IPS DF 6.9 (cell line): Measurements from ENCODE around the gene IL18BP.

Experiments
- DNase-seq: peaks from one replicate; pipeline ENCODE4 v3.0.0-alpha.2; 2013; ENCODE audit warnings: low read depth, low spot score
- H3K27ac ChIP-seq: one replicate; pipeline ENCODE4 v1.5.1; 2013; ENCODE audit warnings: low read length, control low read depth
- H3K27me3 ChIP-seq: 2 replicates; pipeline ENCODE4 v1.6.1; 2013; ENCODE audit warnings: mild to moderate bottlenecking, low read length; ENCODE audit not compliant: control insufficient read depth, insufficient read depth
- H3K36me3 ChIP-seq: 2 replicates; pipeline ENCODE4 v1.6.1; 2013; ENCODE audit warnings: low read length; ENCODE audit not compliant: control insufficient read depth, insufficient read depth
- H3K4me1 ChIP-seq: 2 replicates; pipeline ENCODE4 v1.6.1; 2013; ENCODE audit warnings: low read length; ENCODE audit not compliant: control insufficient read depth, insufficient read depth
- H3K4me3 ChIP-seq: 2 replicates; pipeline ENCODE4 v1.5.1; 2013; ENCODE audit warnings: mild to moderate bottlenecking, low read length
- H3K9me3 ChIP-seq: 2 replicates; pipeline ENCODE4 v1.6.1; 2013; ENCODE audit warnings: low read length, inconsistent platforms; ENCODE audit not compliant: control insufficient read depth, insufficient read depth
- WGBS: extraction: QIAGEN DNeasy Blood & Tissue Kit; methylation state at CpG from one replicate; pipeline ENCODE4 v1.1.7; 2013; ENCODE audit warnings: mixed read lengths, missing lambda C conversion rate; ENCODE audit not compliant: insufficient read length, insufficient coverage; 5-methylcytosine and 5-hydroxymethylcytosine counted together

The IL18BP gene

DNA sequence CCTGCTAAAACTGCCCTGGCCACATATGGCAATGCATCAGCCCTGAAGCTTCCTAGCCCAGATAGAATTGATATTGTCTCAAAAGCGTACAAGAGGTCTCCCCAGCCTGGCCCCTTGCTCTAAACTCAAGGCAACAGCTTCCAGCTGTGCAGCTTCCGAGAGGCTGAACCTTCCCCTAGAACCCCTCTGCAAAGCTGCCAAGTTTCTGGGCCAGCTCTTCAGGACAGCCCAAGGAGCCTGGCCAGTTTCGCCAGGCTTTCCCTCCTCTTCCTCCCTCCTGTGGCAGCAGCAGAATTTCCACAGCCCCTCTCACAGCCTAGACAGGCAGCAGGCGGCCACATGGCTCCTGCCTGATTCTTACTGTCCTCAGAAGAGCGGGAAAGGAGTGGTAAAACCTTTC lies 47.1 kb downstream of the IL18BP start:
- no CpG with 5 or more reads among the region's 5 CpGs for WGBS
- Histone ChIP-seq H3K4me1 (no peaks in the 10 kb centered on the region), H3K27ac (no peak overlapping the region), H3K9me3 (no peaks in the 10 kb centered on the region), H3K36me3 (no peaks in the 10 kb centered on the region), H3K27me3 (no peaks in the 10 kb centered on the region), H3K4me3 (no peak overlapping the region)
- DNase-seq: no peak

- Histone ChIP-seq H3K27ac (no peak overlapping the region), H3K4me1 (no peaks in the 10 kb centered on the region), H3K4me3 (no peak overlapping the region), H3K36me3 (no peaks in the 10 kb centered on the region), H3K27me3 (no peaks in the 10 kb centered on the region), H3K9me3 (no peaks in the 10 kb centered on the region)
- DNase-seq: no peak
- WGBS: no CpG with 5 or more reads among the region's 3 CpGs
Measured at GRCh38 chr11:72048766-72049460, 50.2 kb downstream of the IL18BP start.
